HepG2 (cell line): ENCODE data around the gene CTDNEP1. TPM values are rescaled to one million over a fixed set of nuclear protein-coding genes. Genes with fewer than 3 reads are reported as not detected.

Experiments
- ADNP ChIP-seq: sonication (generic); formaldehyde crosslinking; IDR thresholded peaks from 2 replicates; pipeline ENCODE4 v1.4.0; 2020; ENCODE audit warnings: missing genetic modification reagents
- ATAD3A ChIP-seq: sonication (generic); formaldehyde crosslinking; IDR thresholded peaks from 2 replicates; pipeline ENCODE4 v1.4.0; 2020; ENCODE audit warnings: missing genetic modification reagents
- ATF7 ChIP-seq, 2 experiments: fragments of 450-650 bp in 1 of 2; sonication (generic) in 1 of 2; formaldehyde crosslinking in 1 of 2; IDR thresholded peaks; 2 replicates each; pipeline versions ENCODE4 v1.4.0 to v1.6.1; 2016 to 2020; ENCODE audit warnings: antibody characterized with exemption in 1 of 2, mild to moderate bottlenecking in 1 of 2, missing genetic modification reagents in 1 of 2
- FLYWCH1 ChIP-seq: sonication (generic); formaldehyde crosslinking; IDR thresholded peaks from 2 replicates; pipeline ENCODE4 v1.8.1; 2023; ENCODE audit warnings: mild to moderate bottlenecking, missing genetic modification reagents
- KLF12 ChIP-seq: sonication (generic); formaldehyde crosslinking; IDR thresholded peaks from 2 replicates; pipeline ENCODE4 v1.4.0; 2020; ENCODE audit warnings: missing genetic modification reagents, borderline replicate concordance
- MED1 ChIP-seq: sonication (generic); formaldehyde crosslinking; IDR thresholded peaks from 2 replicates; pipeline ENCODE4 v1.4.0; 2020; ENCODE audit warnings: missing genetic modification reagents
- MEF2D ChIP-seq: sonication (generic); formaldehyde crosslinking; IDR thresholded peaks from 2 replicates; pipeline ENCODE4 v1.5.1; 2020; ENCODE audit warnings: mild to moderate bottlenecking, missing genetic modification reagents
- NR2F2 ChIP-seq: IDR thresholded peaks from 2 replicates; pipeline ENCODE4 v1.6.1; 2012; ENCODE audit warnings: low read depth, inconsistent platforms, borderline replicate concordance
- PITX1 ChIP-seq: sonication (generic); formaldehyde crosslinking; IDR thresholded peaks from 2 replicates; pipeline ENCODE4 v1.5.1; 2020; ENCODE audit warnings: mild to moderate bottlenecking, missing genetic modification reagents
- REST ChIP-seq, 2 experiments: IDR thresholded peaks; 2 replicates each; pipeline ENCODE4 v1.6.1; 2011 to 2012; ENCODE audit warnings: low read length in 2 of 2, borderline replicate concordance in 1 of 2, low read depth in 1 of 2, mild to moderate bottlenecking in 1 of 2, moderate library complexity in 1 of 2
- ZFP90 ChIP-seq: sonication (generic); formaldehyde crosslinking; IDR thresholded peaks from 2 replicates; pipeline ENCODE4 v1.8.0; 2022; ENCODE audit warnings: missing genetic modification reagents, mild to moderate bottlenecking, inconsistent platforms, borderline replicate concordance
- ZNF205 ChIP-seq: IDR thresholded peaks from 2 replicates; pipeline ENCODE4 v1.6.1; 2018; ENCODE audit warnings: missing biosample characterization, missing genetic modification reagents
- ZNF501 ChIP-seq: sonication (generic); formaldehyde crosslinking; IDR thresholded peaks from 2 replicates; pipeline ENCODE4 v1.5.1; 2020; ENCODE audit warnings: mild to moderate bottlenecking, moderate library complexity, missing genetic modification reagents
- ZNF781 ChIP-seq: sonication (generic); formaldehyde crosslinking; IDR thresholded peaks from 2 replicates; pipeline ENCODE4 v1.5.1; 2020; ENCODE audit warnings: borderline replicate concordance, mild to moderate bottlenecking, missing genetic modification reagents; ENCODE audit errors: not compliant biosample characterization
- polyA plus RNA-seq, 8 experiments: library from polyadenylated mRNA; depleted of rRNA in 3 of 8; stranded (reverse) in 7 of 8; unstranded in 1 of 8; fragments of >200 nt; fragmentation: Illumina TruSeq in 4 of 8; extraction: Trizol in 4 of 8; gene quantifications; 2 replicates each; pipeline versions ENCODE4 v1.2.1 to v1.2.3, GENCODE V29; 2011 to 2016; ENCODE audit warnings: low read depth in 4 of 8, missing spikeins in 1 of 8, mixed read lengths in 1 of 8; ENCODE audit not compliant: insufficient read depth in 1 of 8
- total RNA-seq, 5 experiments: library from RNA; depleted of rRNA; stranded (reverse); fragments of >200 nt; fragmentation: Illumina TruSeq; extraction: Trizol; gene quantifications; 2 replicates each; pipeline ENCODE4 v1.2.3, GENCODE V29; 2016; ENCODE audit warnings: low read depth in 1 of 5
- TF ChIP-seq, protein P1 (sequence below): IDR thresholded peaks from 2 replicates; pipeline ENCODE4 v1.6.1; 2012; ENCODE audit warnings: inconsistent platforms
- TF ChIP-seq, protein P2 (sequence below): sonication (generic); formaldehyde crosslinking; IDR thresholded peaks from 2 replicates; pipeline ENCODE4 v1.4.0; 2020; ENCODE audit warnings: missing genetic modification reagents
- TF ChIP-seq, protein P3 (sequence below): sonication (generic); formaldehyde crosslinking; IDR thresholded peaks from 2 replicates; pipeline ENCODE4 v1.4.0; 2020; ENCODE audit warnings: low read depth, missing genetic modification reagents
- TF ChIP-seq, protein P4 (sequence below): sonication (generic); formaldehyde crosslinking; IDR thresholded peaks from 2 replicates; pipeline ENCODE4 v1.4.0; 2020; ENCODE audit warnings: missing genetic modification reagents

The CTDNEP1 gene
- total and polyA plus RNA-seq, 2 of the 13 experiments (the other 11 are each of a cell fraction or from before 2014, with no cell fraction given) = 19.8 to 118 TPM

GRCh38 chr17:7219229-7219811 lies 32.2 kb downstream of the CTDNEP1 start (continued):
- TF ChIP-seq, protein P1, sequence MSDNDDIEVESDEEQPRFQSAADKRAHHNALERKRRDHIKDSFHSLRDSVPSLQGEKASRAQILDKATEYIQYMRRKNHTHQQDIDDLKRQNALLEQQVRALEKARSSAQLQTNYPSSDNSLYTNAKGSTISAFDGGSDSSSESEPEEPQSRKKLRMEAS = no peak
- TF ChIP-seq REST (IDR thresholded peaks at IDR 0.05; ENCODE audit: borderline replicate concordance in 1 of 2, low read depth in 1 of 2, low read length in 2 of 2) = no peak
- no peak for TF ChIP-seq ATF7 (IDR thresholded peaks at IDR 0.05)
- TF ChIP-seq ATF7 (CRISPR knock-in tag; IDR thresholded peaks at IDR 0.05) = peak; percentile 18; the same call in 1 of the 2 replicates
- TF ChIP-seq ADNP (CRISPR knock-in tag) = no peak
- TF ChIP-seq ZFP90 (CRISPR knock-in tag) = 0 out of 2 replicates have a peak, but pooled peaks have one; percentile 63
- no peak for TF ChIP-seq ATAD3A
- TF ChIP-seq PITX1 (CRISPR knock-in tag) = peak; percentile 86; the same call in 1 of the 2 replicates
- peak; percentile 30; the same call in 1 of the 2 replicates for TF ChIP-seq FLYWCH1 (CRISPR knock-in tag)
- TF ChIP-seq, protein P2, sequence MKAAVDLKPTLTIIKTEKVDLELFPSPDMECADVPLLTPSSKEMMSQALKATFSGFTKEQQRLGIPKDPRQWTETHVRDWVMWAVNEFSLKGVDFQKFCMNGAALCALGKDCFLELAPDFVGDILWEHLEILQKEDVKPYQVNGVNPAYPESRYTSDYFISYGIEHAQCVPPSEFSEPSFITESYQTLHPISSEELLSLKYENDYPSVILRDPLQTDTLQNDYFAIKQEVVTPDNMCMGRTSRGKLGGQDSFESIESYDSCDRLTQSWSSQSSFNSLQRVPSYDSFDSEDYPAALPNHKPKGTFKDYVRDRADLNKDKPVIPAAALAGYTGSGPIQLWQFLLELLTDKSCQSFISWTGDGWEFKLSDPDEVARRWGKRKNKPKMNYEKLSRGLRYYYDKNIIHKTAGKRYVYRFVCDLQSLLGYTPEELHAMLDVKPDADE (CRISPR knock-in tag) = peak; percentile 45; the same call in 1 of the 2 replicates
- peak; percentile 48 for TF ChIP-seq ZNF781 (CRISPR knock-in tag)
- TF ChIP-seq NR2F2 = peak; percentile 10; the same call in 1 of the 2 replicates
- TF ChIP-seq, protein P3, sequence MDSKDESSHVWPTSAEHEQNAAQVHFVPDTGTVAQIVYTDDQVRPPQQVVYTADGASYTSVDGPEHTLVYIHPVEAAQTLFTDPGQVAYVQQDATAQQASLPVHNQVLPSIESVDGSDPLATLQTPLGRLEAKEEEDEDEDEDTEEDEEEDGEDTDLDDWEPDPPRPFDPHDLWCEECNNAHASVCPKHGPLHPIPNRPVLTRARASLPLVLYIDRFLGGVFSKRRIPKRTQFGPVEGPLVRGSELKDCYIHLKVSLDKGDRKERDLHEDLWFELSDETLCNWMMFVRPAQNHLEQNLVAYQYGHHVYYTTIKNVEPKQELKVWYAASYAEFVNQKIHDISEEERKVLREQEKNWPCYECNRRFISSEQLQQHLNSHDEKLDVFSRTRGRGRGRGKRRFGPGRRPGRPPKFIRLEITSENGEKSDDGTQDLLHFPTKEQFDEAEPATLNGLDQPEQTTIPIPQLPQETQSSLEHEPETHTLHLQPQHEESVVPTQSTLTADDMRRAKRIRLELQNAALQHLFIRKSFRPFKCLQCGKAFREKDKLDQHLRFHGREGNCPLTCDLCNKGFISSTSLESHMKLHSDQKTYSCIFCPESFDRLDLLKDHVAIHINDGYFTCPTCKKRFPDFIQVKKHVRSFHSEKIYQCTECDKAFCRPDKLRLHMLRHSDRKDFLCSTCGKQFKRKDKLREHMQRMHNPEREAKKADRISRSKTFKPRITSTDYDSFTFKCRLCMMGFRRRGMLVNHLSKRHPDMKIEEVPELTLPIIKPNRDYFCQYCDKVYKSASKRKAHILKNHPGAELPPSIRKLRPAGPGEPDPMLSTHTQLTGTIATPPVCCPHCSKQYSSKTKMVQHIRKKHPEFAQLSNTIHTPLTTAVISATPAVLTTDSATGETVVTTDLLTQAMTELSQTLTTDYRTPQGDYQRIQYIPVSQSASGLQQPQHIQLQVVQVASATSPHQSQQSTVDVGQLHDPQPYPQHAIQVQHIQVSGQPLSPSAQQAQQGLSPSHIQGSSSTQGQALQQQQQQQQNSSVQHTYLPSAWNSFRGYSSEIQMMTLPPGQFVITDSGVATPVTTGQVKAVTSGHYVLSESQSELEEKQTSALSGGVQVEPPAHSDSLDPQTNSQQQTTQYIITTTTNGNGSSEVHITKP (CRISPR knock-in tag) = no peak
- 0 out of 2 replicates have a peak, but pooled peaks have one; percentile 17 for TF ChIP-seq ZNF501 (CRISPR knock-in tag)
- TF ChIP-seq, protein P4, sequence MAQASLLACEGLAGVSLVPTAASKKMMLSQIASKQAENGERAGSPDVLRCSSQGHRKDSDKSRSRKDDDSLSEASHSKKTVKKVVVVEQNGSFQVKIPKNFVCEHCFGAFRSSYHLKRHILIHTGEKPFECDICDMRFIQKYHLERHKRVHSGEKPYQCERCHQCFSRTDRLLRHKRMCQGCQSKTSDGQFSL = 0 out of 2 replicates have a peak, but pooled peaks have one; percentile 43
- peak; percentile 77; the same call in 1 of the 2 replicates for TF ChIP-seq MEF2D (CRISPR knock-in tag)
- 0 out of 2 replicates have a peak, but pooled peaks have one; percentile 39 for TF ChIP-seq KLF12
- no peak for TF ChIP-seq ZNF205 (CRISPR knock-in tag)
- TF ChIP-seq MED1 (CRISPR knock-in tag) = peak; percentile 39; the same call in 1 of the 2 replicates
